Parathyroid adenoma (tissue), 2 donors: ENCODE results near the gene WDR20.

Experiments used
- H2AFZ ChIP-seq: fragments of 300-600 bp; sonication (generic); one replicate; pipeline ENCODE4 v1.7.0; 2017; ENCODE audit warnings: antibody characterized with exemption, mild to moderate bottlenecking
- H3K27ac ChIP-seq: fragments of 300-600 bp; sonication (generic); one replicate; pipeline ENCODE4 v1.7.0; 2017
- H3K27me3 ChIP-seq: fragments of 300-600 bp; sonication (generic); one replicate; pipeline ENCODE4 v1.7.0; 2017; ENCODE audit warnings: low read length; ENCODE audit not compliant: control insufficient read depth, insufficient read depth
- H3K36me3 ChIP-seq: fragments of 300-600 bp; sonication (generic); one replicate; pipeline ENCODE4 v1.7.0; 2017; ENCODE audit warnings: low read length; ENCODE audit not compliant: control insufficient read depth, insufficient read depth
- H3K4me1 ChIP-seq: fragments of 300-600 bp; sonication (generic); one replicate; pipeline ENCODE4 v1.7.0; 2017; ENCODE audit warnings: control low read depth
- H3K4me2 ChIP-seq: fragments of 300-600 bp; sonication (generic); one replicate; pipeline ENCODE4 v1.7.0; 2017; ENCODE audit warnings: low read length
- H3K4me3 ChIP-seq: fragments of 300-600 bp; sonication (generic); one replicate; pipeline ENCODE4 v1.7.0; 2017; ENCODE audit warnings: low read depth, low read length
- H3K79me2 ChIP-seq: fragments of 300-600 bp; sonication (generic); one replicate; pipeline ENCODE4 v1.7.0; 2017; ENCODE audit warnings: control low read depth
- H3K9ac ChIP-seq: fragments of 300-600 bp; sonication (generic); one replicate; pipeline ENCODE4 v1.7.0; 2017; ENCODE audit warnings: mild to moderate bottlenecking
- H3K9me3 ChIP-seq: fragments of 300-600 bp; sonication (generic); one replicate; pipeline ENCODE4 v1.7.0; 2017; ENCODE audit warnings: low read length; ENCODE audit not compliant: control insufficient read depth
- TF ChIP-seq, protein P1 (sequence below): fragments of 300-600 bp; sonication (generic); IDR thresholded peaks from one replicate; pipeline ENCODE4 v1.7.0; 2017; ENCODE audit warnings: antibody characterized with exemption, mild to moderate bottlenecking
- donor health status: primary hyperparathyroidism.

WDR20 gene

DNA sequence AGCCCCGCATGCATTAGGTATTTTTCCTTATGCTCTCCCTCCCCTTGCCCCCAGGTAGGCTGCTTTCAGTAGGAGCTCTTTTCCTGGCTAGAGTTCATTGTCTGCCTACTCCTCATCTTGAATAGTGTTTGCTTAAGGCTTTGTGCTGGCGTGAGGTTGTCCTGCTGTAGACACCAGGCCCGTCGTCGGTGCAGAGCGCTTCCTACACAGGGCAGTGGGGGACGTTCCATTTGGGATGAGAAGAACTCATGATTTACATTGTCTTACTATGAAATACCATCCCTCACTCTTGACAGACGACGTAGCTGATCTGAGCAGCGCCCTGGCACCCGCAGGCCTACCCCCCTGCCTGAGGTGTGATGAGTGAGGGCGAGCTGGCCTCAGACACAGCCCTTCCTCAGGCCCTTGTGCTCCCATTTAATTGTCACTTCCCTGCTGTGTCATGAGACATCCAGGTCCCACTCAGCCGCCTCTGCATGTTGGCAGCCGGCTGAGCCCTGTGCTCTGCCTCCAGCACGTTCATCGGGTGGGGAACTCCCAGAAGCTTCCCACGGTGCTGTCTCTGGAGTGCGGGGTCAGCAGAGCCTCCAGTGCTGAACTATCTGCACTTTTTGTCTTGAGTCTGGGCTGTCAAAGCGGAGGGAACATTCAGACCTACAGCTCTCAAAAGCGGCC, 76.0 kb downstream of the WDR20 start:
- Histone ChIP-seq H3K36me3 (no peaks in the 10 kb centered on the region), H3K4me1 (peaks cover 6% of the 10 kb centered on the region), H3K27me3 (no peaks in the 10 kb centered on the region), H2AFZ (no peak overlapping the region), H3K4me2 (no peak overlapping the region), H3K27ac (no peak overlapping the region), H3K79me2 (peaks cover 16% of the 10 kb centered on the region), H3K9me3 (no peaks in the 10 kb centered on the region), H3K9ac (no peak overlapping the region), H3K4me3 (no peak overlapping the region)
- TF ChIP-seq, protein P1, sequence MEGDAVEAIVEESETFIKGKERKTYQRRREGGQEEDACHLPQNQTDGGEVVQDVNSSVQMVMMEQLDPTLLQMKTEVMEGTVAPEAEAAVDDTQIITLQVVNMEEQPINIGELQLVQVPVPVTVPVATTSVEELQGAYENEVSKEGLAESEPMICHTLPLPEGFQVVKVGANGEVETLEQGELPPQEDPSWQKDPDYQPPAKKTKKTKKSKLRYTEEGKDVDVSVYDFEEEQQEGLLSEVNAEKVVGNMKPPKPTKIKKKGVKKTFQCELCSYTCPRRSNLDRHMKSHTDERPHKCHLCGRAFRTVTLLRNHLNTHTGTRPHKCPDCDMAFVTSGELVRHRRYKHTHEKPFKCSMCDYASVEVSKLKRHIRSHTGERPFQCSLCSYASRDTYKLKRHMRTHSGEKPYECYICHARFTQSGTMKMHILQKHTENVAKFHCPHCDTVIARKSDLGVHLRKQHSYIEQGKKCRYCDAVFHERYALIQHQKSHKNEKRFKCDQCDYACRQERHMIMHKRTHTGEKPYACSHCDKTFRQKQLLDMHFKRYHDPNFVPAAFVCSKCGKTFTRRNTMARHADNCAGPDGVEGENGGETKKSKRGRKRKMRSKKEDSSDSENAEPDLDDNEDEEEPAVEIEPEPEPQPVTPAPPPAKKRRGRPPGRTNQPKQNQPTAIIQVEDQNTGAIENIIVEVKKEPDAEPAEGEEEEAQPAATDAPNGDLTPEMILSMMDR, result no peak

DNA sequence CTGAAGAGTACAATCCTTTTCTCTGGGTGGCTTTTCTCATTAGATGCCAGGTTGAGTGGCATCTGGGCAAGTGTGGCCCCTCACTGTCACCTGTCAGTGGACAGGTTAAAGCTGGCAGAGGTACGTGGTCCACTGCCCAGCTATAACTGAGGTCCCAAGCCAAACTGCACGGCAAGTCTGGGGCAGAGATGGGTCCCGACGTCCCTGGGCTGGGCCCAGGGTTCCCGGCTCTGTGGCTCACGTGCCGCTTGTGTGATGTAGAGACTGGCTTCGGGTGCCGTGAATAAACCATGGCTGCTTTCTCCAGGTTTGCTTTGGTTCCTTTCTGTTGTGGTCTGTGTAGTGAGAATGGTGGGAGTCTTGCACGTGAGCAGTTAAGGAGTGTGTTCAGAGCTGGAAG, 77.7 kb downstream of the WDR20 start:
- H2AFZ ChIP-seq, result no peak overlapping the region
- H3K27ac ChIP-seq, result no peak overlapping the region
- no peak overlapping the region for H3K4me3 ChIP-seq
- H3K9ac ChIP-seq, result no peak overlapping the region
- H3K9me3 ChIP-seq, result no peaks in the 10 kb centered on the region
- H3K36me3 ChIP-seq, result no peaks in the 10 kb centered on the region
- TF ChIP-seq, protein P1, result no peak
- no peaks in the 10 kb centered on the region for H3K4me1 ChIP-seq
- H3K27me3 ChIP-seq, result no peaks in the 10 kb centered on the region
- peaks cover 8% of the 10 kb centered on the region for H3K79me2 ChIP-seq
- H3K4me2 ChIP-seq, result no peak overlapping the region

DNA sequence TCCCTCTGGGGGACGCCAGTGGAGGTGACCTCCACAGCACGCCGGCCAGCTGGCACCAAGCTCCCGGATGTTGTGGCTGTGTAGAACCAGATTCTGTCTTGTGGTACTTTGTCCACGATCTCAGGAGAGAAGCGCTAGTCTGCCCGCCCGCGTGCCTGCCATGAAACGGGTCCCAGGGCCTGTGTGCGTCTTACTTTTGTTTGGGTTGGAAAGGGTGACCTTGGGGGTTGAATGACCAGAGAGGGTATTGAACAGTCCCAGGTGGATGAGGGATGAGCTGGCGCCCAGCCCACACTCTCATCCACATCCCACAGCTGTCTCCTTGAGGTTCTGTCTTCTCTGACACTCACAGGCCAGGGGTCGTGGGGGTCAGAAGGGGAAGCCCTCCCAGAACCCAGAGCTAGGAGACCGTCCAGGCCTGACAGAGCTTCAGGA, 78.3 kb downstream of the WDR20 start:
- Histone ChIP-seq H3K4me3 (no peak overlapping the region), H3K9ac (no peak overlapping the region), H2AFZ (no peak overlapping the region), H3K27ac (no peak overlapping the region), H3K79me2 (peaks cover 6% of the 10 kb centered on the region), H3K4me1 (no peaks in the 10 kb centered on the region), H3K4me2 (no peak overlapping the region), H3K27me3 (no peaks in the 10 kb centered on the region), H3K36me3 (no peaks in the 10 kb centered on the region), H3K9me3 (no peaks in the 10 kb centered on the region)
- TF ChIP-seq, protein P1, result no peak

DNA sequence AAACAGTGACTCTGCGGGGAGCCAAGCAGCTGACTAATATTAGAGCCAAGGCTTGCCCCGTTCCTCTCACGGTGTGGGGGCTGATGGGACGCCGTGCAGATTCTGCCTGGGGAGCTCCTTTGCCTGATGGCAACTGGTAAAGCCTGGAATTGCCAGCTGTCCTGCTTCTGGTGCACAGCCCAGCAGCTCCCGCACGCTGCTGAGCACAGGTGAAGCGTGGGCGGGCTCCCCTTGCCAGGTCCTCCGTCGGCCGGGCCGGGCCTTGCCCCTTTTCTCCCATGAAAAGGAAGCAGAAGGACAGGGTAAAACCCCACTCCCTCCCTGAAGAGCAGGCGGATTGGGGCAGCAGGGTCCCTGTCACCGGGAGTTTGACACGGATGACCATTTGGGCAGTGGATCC, 79.0 kb downstream of the WDR20 start:
- Histone ChIP-seq H2AFZ (no peak overlapping the region), H3K4me2 (no peak overlapping the region), H3K36me3 (no peaks in the 10 kb centered on the region), H3K27ac (no peak overlapping the region), H3K27me3 (no peaks in the 10 kb centered on the region), H3K9me3 (no peaks in the 10 kb centered on the region), H3K4me1 (no peaks in the 10 kb centered on the region), H3K9ac (no peak overlapping the region), H3K4me3 (no peak overlapping the region), H3K79me2 (peaks cover 6% of the 10 kb centered on the region)
- TF ChIP-seq, protein P1, result no peak

DNA sequence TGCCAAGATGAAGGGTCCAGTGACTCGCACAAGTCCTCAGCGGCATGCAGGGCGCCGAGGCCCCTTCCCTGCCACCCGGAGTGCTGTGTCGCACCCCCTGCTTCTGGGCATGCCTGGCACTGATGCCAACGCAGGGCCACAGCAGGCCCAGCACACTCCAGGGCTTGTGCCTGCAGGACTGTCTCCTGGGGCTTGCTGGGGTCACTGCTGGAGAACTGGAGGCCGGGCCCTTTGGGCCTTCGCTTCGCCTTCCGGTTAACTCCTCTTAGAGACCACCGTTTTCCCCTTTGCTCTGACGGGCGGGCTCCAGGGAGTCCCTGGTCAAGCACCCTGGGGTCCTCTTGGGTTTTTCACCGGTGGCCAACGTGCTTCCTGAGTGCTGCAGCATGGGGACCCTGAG, 79.6 kb downstream of the WDR20 start:
- no peaks in the 10 kb centered on the region for H3K27me3 ChIP-seq
- no peak overlapping the region for H3K4me3 ChIP-seq
- H3K4me2 ChIP-seq, result no peak overlapping the region
- H3K4me1 ChIP-seq, result no peaks in the 10 kb centered on the region
- no peak overlapping the region for H3K9ac ChIP-seq
- no peak overlapping the region for H2AFZ ChIP-seq
- H3K27ac ChIP-seq, result no peak overlapping the region
- TF ChIP-seq, protein P1, result no peak
- no peaks in the 10 kb centered on the region for H3K36me3 ChIP-seq
- H3K79me2 ChIP-seq, result peaks cover 6% of the 10 kb centered on the region
- no peaks in the 10 kb centered on the region for H3K9me3 ChIP-seq
